ENCODE data around the gene CACNA2D3. TPM values are rescaled to one million over a fixed set of nuclear protein-coding genes. Genes with fewer than 3 reads are reported as not detected.

Gene CACNA2D3
- total RNA-seq, 4 donors from 2014 or later: 0.55 to 3.4 (median 1.6) TPM

- intact Hi-C loops (cut with DNase I; ENCODE audit: low total_unique reads): no loop called here
- Histone ChIP-seq H3K27ac (no peak overlapping the region), H3K36me3 (no peaks in the 10 kb centered on the region), H3K27me3 (no peaks in the 10 kb centered on the region), H3K4me1 (no peaks in the 10 kb centered on the region), H3K4me3 (no peak overlapping the region), H3K9me3 (no peaks in the 10 kb centered on the region)
- 66 to 69% methylated on average over 4 to 5 of the region's 5 CpGs for WGBS, 2 donors (ENCODE audit: low coverage in 1 of 2)
- TF ChIP-seq CTCF (IDR thresholded peaks at IDR 0.05) (no peak), EP300 (IDR thresholded peaks at IDR 0.05; ENCODE audit: low read depth) (no peak), POLR2A (IDR thresholded peaks at IDR 0.05) (no peak), POLR2AphosphoS5 (IDR thresholded peaks at IDR 0.05) (no peak)
- in situ Hi-C loops (cut with MboI; ENCODE audit: low pct_ligation_motif_present in 1 of 4, low pct_unique_long_range_greater_than_20kb in 1 of 4, low sequenced_read_pairs in 3 of 4): no loop called here
- DNase-seq: no peak
Observed at GRCh38 chr3:54202054-54202453, 79.7 kb downstream of the CACNA2D3 start.

- in situ Hi-C loops (cut with MboI; ENCODE audit: low pct_ligation_motif_present in 1 of 4, low pct_unique_long_range_greater_than_20kb in 1 of 4, low sequenced_read_pairs in 3 of 4): no loop called here
- 64% methylated on average over 5 of the region's 5 CpGs; no CpG with 5 or more reads in 1 of the 2 donors for WGBS, 2 donors (ENCODE audit: low coverage in 1 of 2)
- Histone ChIP-seq H3K9me3 (no peaks in the 10 kb centered on the region), H3K27me3 (no peaks in the 10 kb centered on the region), H3K27ac (no peak overlapping the region), H3K36me3 (no peaks in the 10 kb centered on the region), H3K4me1 (no peaks in the 10 kb centered on the region), H3K4me3 (no peak overlapping the region)
- intact Hi-C loops (cut with DNase I; ENCODE audit: low total_unique reads): no loop called here
- no peak for DNase-seq
- no peak for TF ChIP-seq CTCF (IDR thresholded peaks at IDR 0.05)
- TF ChIP-seq POLR2AphosphoS5 (IDR thresholded peaks at IDR 0.05): no peak
- no peak for TF ChIP-seq EP300 (IDR thresholded peaks at IDR 0.05; ENCODE audit: low read depth)
- TF ChIP-seq POLR2A (IDR thresholded peaks at IDR 0.05): no peak
Observed at GRCh38 chr3:54202651-54203248, 80.4 kb downstream of the CACNA2D3 start.

GRCh38 chr3:54206874-54207273 lies 84.5 kb downstream of the CACNA2D3 start:
- no peaks in the 10 kb centered on the region for H3K36me3 ChIP-seq

GRCh38 chr3:54211097-54211496 lies 88.7 kb downstream of the CACNA2D3 start:
- DNase-seq: no peak
- no peaks in the 10 kb centered on the region for H3K9me3 ChIP-seq
- TF ChIP-seq POLR2AphosphoS5 (IDR thresholded peaks at IDR 0.05): no peak
- no peak for TF ChIP-seq EP300 (IDR thresholded peaks at IDR 0.05; ENCODE audit: low read depth)
- TF ChIP-seq POLR2A (IDR thresholded peaks at IDR 0.05): no peak
- no peak for TF ChIP-seq CTCF (IDR thresholded peaks at IDR 0.05)
- in situ Hi-C loops (cut with MboI; ENCODE audit: low pct_ligation_motif_present in 1 of 4, low pct_unique_long_range_greater_than_20kb in 1 of 4, low sequenced_read_pairs in 3 of 4) (no loop called here), intact Hi-C loops (cut with DNase I; ENCODE audit: low total_unique reads) (no loop called here)
- no peak overlapping the region for H3K4me3 ChIP-seq
- H3K36me3 ChIP-seq: no peaks in the 10 kb centered on the region
- WGBS, 2 donors (ENCODE audit: low coverage in 1 of 2): 0 to 27% methylated on average over 1 of the region's 1 CpG
- H3K27me3 ChIP-seq: no peaks in the 10 kb centered on the region
- no peak overlapping the region for H3K27ac ChIP-seq
- H3K4me1 ChIP-seq: peaks cover 0 to 10% (median 6%) of the 10 kb centered on the region in 4 donors

More at GRCh38 chr3:54206874-54207273, 84.5 kb downstream of the CACNA2D3 start:
- intact Hi-C loops (cut with DNase I; ENCODE audit: low total_unique reads) (no loop called here), in situ Hi-C loops (cut with MboI; ENCODE audit: low pct_ligation_motif_present in 1 of 4, low pct_unique_long_range_greater_than_20kb in 1 of 4, low sequenced_read_pairs in 3 of 4) (no loop called here)
- TF ChIP-seq CTCF (IDR thresholded peaks at IDR 0.05) (no peak), POLR2A (IDR thresholded peaks at IDR 0.05) (no peak), EP300 (IDR thresholded peaks at IDR 0.05; ENCODE audit: low read depth) (no peak), POLR2AphosphoS5 (IDR thresholded peaks at IDR 0.05) (no peak)
- Histone ChIP-seq H3K4me1 (peaks cover 0 to 10% (median 6%) of the 10 kb centered on the region in 4 donors), H3K27me3 (no peaks in the 10 kb centered on the region), H3K9me3 (no peaks in the 10 kb centered on the region), H3K27ac (no peak overlapping the region), H3K4me3 (no peak overlapping the region)
- DNase-seq: no peak
- 77% methylated on average over 1 of the region's 1 CpG; no CpG with 5 or more reads in 1 of the 2 donors for WGBS, 2 donors (ENCODE audit: low coverage in 1 of 2)

Data from transverse colon (tissue), 4 donors.